ENCODE data around the gene ATRX.
"Not testable (repeated sequence)": the region's sequence is repeated elsewhere in the genome, so short reads cannot be mapped to it uniquely, and the experiment has no call there.

The ATRX gene

DNA sequence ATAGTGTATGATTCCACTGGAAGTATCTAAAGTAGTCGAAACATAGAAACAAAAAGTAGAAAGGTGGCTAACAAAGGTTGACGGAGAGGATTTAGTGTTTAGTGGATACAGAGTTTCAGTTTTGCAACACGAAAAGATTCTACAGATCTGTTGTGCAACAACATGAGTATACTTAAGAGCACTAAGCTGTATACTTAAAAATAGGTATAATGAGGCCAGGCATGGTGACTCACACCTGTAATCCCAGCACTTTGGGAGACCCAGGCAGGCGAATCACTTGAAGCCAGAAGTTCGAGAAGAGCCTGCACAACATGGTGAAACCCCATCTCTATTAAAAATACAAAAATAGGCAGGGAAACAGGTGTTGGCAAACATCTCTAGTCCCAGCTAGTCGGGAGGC, 7.9 kb upstream of the ATRX start:
- no peaks in the 10 kb centered on the region for H3K4me1 ChIP-seq (ENCODE audit: insufficient read depth, insufficient read length)
- no peak for DNase-seq (ENCODE audit: low read depth, low spot score)
- H3K9me3 ChIP-seq (ENCODE audit: insufficient read depth, low read length): no peaks in the 10 kb centered on the region
- TF ChIP-seq YY1 (IDR thresholded peaks at IDR 0.05; ENCODE audit: insufficient read depth, insufficient read length) (no peak), SUZ12 (IDR thresholded peaks at IDR 0.05; ENCODE audit: extremely low read depth, insufficient read depth, insufficient read length) (no peak)
- H3K4me3 ChIP-seq (ENCODE audit: insufficient read length, low read depth): no peak overlapping the region
- no peaks in the 10 kb centered on the region for H3K27me3 ChIP-seq (ENCODE audit: insufficient read depth, insufficient read length)
- H3K9ac ChIP-seq (ENCODE audit: insufficient read length, low read depth): no peak overlapping the region
- H3K36me3 ChIP-seq (ENCODE audit: insufficient read depth, insufficient read length, low read length): no peaks in the 10 kb centered on the region

DNA sequence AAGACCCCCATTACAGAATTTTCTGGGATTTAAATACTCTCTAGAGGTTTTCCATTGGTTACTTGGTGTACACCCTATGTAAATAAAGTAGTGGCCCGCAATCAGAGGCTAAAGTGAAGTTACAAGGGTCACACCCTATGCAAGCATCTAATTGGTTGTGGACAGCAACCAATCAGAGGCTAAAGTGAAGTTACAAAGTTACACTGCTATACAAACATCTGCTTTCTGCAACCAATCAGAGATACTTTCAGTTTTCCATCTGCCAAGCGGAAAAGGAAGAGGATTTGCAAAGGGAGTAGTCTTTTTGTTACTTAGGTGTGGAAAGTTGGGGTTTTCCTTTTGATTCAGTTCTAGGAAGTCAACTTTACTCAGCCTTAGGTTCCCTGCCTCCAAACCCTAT, 2.0 kb upstream of the ATRX start:
- Histone ChIP-seq H3K9ac (ENCODE audit: insufficient read length, low read depth) (no peak overlapping the region), H3K4me3 (ENCODE audit: insufficient read length, low read depth) (no peak overlapping the region), H3K4me1 (ENCODE audit: insufficient read depth, insufficient read length) (no peaks in the 10 kb centered on the region), H3K36me3 (ENCODE audit: insufficient read depth, insufficient read length, low read length) (peaks cover 8% of the 10 kb centered on the region), H3K9me3 (ENCODE audit: insufficient read depth, low read length) (no peaks in the 10 kb centered on the region), H3K27me3 (ENCODE audit: insufficient read depth, insufficient read length) (no peaks in the 10 kb centered on the region)
- DNase-seq (ENCODE audit: low read depth, low spot score): no peak
- TF ChIP-seq YY1 (IDR thresholded peaks at IDR 0.05; ENCODE audit: insufficient read depth, insufficient read length) (no peak), ZNF274 (IDR thresholded peaks at IDR 0.05; ENCODE audit: low read depth, low read length) (no peak), SUZ12 (IDR thresholded peaks at IDR 0.05; ENCODE audit: extremely low read depth, insufficient read depth, insufficient read length) (no peak)

DNA sequence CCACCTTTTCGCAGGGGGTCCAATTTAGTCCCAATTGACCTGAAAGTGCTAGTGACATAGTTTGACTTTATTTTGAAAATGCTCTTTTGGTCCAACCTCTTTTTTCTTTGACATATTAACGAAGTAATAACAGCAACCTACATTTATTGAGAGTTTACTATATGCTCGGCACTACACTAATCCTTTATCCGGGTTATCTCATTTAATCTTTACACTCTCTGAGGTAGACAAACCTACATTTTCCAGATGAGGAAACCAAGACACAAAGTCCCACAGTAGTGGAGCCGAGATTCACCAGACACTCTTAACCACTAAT, 307 bp upstream of the ATRX start:
- TF ChIP-seq ZNF274 (IDR thresholded peaks at IDR 0.05; ENCODE audit: low read depth, low read length): no peak
- no peak for TF ChIP-seq YY1 (IDR thresholded peaks at IDR 0.05; ENCODE audit: insufficient read depth, insufficient read length)
- no peak for TF ChIP-seq SUZ12 (IDR thresholded peaks at IDR 0.05; ENCODE audit: extremely low read depth, insufficient read depth, insufficient read length)
- Histone ChIP-seq H3K9me3 (ENCODE audit: insufficient read depth, low read length) (no peaks in the 10 kb centered on the region), H3K36me3 (ENCODE audit: insufficient read depth, insufficient read length, low read length) (peaks cover 8% of the 10 kb centered on the region), H3K9ac (ENCODE audit: insufficient read length, low read depth) (no peak overlapping the region), H3K27me3 (ENCODE audit: insufficient read depth, insufficient read length) (no peaks in the 10 kb centered on the region), H3K4me1 (ENCODE audit: insufficient read depth, insufficient read length) (no peaks in the 10 kb centered on the region), H3K4me3 (ENCODE audit: insufficient read length, low read depth) (peak overlapping the region; percentile 92)
- no peak for DNase-seq (ENCODE audit: low read depth, low spot score)

DNA sequence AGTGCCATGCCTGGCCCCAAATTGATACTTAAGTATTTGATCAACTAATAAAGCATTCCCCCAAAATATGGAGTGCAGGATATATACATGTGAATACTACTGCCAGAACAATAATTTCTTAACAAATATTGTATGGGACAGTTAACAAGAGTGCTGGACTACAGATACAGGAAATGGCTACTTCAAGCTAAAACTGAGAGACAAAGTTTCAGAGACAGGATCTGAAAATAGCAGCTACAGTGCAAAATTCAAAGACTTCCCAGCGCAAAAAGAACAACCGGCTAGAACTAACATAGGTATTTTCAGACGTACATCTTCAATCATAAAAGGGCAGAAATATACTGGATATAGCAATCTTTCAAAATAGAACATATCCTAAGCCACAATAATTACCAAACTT, 6.3 kb downstream of the ATRX start:
- Histone ChIP-seq H3K27me3 (ENCODE audit: insufficient read depth, insufficient read length) (no peaks in the 10 kb centered on the region), H3K4me3 (ENCODE audit: insufficient read length, low read depth) (no peak overlapping the region)
- no peak for TF ChIP-seq ZNF274 (IDR thresholded peaks at IDR 0.05; ENCODE audit: low read depth, low read length)
- TF ChIP-seq YY1 (IDR thresholded peaks at IDR 0.05; ENCODE audit: insufficient read depth, insufficient read length): no peak
- TF ChIP-seq SUZ12 (IDR thresholded peaks at IDR 0.05; ENCODE audit: extremely low read depth, insufficient read depth, insufficient read length): no peak

DNA sequence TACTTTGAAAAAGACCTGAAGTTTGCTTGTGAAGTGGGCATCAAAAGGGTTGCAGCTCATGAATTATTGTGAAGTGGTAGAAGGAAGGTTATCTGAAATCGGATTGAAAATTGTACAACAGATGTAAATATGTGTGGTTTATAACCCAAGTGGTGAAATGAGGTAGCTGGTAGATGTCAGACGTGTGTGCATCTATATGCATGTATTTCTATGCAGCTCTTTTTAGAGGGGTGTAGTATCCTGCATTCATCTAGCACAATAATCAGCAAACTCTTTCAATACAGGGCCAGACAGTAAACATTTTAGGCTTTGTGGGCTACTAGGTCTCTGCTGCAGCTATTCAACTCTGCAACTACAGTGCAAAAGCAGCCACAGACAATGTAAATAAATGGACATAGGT, 9.4 kb downstream of the ATRX start:
- no peak overlapping the region for H3K9ac ChIP-seq (ENCODE audit: insufficient read length, low read depth)

More for the DNA sequence above, 6.3 kb downstream of the ATRX start:
- H3K9me3 ChIP-seq (ENCODE audit: insufficient read depth, low read length): no peaks in the 10 kb centered on the region
- no peaks in the 10 kb centered on the region for H3K4me1 ChIP-seq (ENCODE audit: insufficient read depth, insufficient read length)
- no peak for DNase-seq (ENCODE audit: low read depth, low spot score)
- no peak overlapping the region for H3K9ac ChIP-seq (ENCODE audit: insufficient read length, low read depth)
- peaks cover 8% of the 10 kb centered on the region for H3K36me3 ChIP-seq (ENCODE audit: insufficient read depth, insufficient read length, low read length)

DNA sequence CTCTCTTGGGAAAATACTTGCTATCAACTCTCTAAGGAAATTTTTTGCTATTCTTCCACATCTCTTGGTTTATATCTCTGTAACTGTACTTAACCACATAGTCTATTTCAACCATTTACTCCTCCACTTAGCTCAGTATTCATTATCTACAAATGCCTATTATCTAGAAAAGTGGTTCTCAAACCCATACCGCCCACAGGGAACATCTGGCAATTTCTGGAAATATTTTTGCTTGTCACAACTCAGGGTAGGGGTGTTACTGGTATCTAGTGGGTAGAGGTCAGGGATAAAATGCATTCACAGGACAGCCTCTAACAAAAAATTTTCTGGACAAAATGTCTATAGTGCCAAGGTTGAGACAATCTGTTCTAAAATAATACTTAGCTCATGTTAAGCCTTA, 14.4 kb downstream of the ATRX start:
- no peak overlapping the region for H3K9ac ChIP-seq (ENCODE audit: insufficient read length, low read depth)
- no peak for DNase-seq (ENCODE audit: low read depth, low spot score)
- H3K4me3 ChIP-seq (ENCODE audit: insufficient read length, low read depth): no peak overlapping the region
- no peaks in the 10 kb centered on the region for H3K27me3 ChIP-seq (ENCODE audit: insufficient read depth, insufficient read length)
- no peaks in the 10 kb centered on the region for H3K4me1 ChIP-seq (ENCODE audit: insufficient read depth, insufficient read length)
- no peaks in the 10 kb centered on the region for H3K36me3 ChIP-seq (ENCODE audit: insufficient read depth, insufficient read length, low read length)
- TF ChIP-seq ZNF274 (IDR thresholded peaks at IDR 0.05; ENCODE audit: low read depth, low read length) (no peak), SUZ12 (IDR thresholded peaks at IDR 0.05; ENCODE audit: extremely low read depth, insufficient read depth, insufficient read length) (no peak), YY1 (IDR thresholded peaks at IDR 0.05; ENCODE audit: insufficient read depth, insufficient read length) (no peak)
- H3K9me3 ChIP-seq (ENCODE audit: insufficient read depth, low read length): peaks cover 22% of the 10 kb centered on the region

More for the DNA sequence above, 9.4 kb downstream of the ATRX start:
- no peak for DNase-seq (ENCODE audit: low read depth, low spot score)
- Histone ChIP-seq H3K27me3 (ENCODE audit: insufficient read depth, insufficient read length) (no peaks in the 10 kb centered on the region), H3K4me1 (ENCODE audit: insufficient read depth, insufficient read length) (no peaks in the 10 kb centered on the region), H3K9me3 (ENCODE audit: insufficient read depth, low read length) (no peaks in the 10 kb centered on the region), H3K4me3 (ENCODE audit: insufficient read length, low read depth) (no peak overlapping the region), H3K36me3 (ENCODE audit: insufficient read depth, insufficient read length, low read length) (no peaks in the 10 kb centered on the region)
- TF ChIP-seq YY1 (IDR thresholded peaks at IDR 0.05; ENCODE audit: insufficient read depth, insufficient read length) (no peak), SUZ12 (IDR thresholded peaks at IDR 0.05; ENCODE audit: extremely low read depth, insufficient read depth, insufficient read length) (no peak), ZNF274 (IDR thresholded peaks at IDR 0.05; ENCODE audit: low read depth, low read length) (no peak)

DNA sequence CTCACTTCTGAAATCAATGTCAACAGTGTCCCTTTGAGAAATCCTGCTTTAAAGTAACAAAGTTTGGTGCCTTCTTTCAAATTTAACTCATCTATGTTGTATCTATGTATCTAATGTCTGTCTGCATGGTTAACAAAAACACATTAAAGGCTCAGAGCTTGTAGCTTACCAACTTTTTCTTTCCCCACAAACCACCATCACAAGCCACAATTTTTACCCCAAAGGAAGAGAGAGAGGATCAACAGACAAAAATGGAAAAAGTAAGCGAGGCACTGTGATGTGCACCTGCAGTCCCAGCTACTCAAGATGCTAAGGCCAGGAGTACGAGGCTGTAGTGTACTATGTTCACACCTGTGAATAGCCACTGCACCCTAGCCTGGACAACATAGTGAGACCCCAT, 17.2 kb downstream of the ATRX start:
- H3K36me3 ChIP-seq (ENCODE audit: insufficient read depth, insufficient read length, low read length): no peaks in the 10 kb centered on the region

DNA sequence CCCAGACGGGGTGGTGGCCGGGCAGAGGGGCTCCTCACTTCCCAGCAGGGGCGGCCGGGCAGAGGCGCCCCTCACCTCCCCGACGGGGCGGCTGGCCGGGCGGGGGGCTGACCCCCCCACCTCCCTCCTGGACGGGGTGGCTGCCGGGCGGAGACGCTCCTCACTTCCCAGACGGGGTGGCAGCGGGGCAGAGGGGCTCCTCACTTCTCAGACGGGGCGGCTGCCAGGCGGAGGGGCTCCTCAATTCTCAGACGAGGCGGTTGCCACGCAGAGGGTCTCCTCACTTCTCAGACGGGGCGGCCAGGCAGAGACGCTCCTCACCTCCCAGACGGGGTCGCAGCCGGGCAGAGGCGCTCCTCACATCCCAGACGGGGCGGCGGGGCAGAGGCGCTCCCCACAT, 19.8 kb downstream of the ATRX start:
- not testable (repeated sequence) for H3K36me3 ChIP-seq (ENCODE audit: insufficient read depth, insufficient read length, low read length); H3K4me1 ChIP-seq (ENCODE audit: insufficient read depth, insufficient read length); H3K4me3 ChIP-seq (ENCODE audit: insufficient read length, low read depth); DNase-seq (ENCODE audit: low read depth, low spot score); H3K27me3 ChIP-seq (ENCODE audit: insufficient read depth, insufficient read length); H3K9ac ChIP-seq (ENCODE audit: insufficient read length, low read depth)
- peaks cover 22% of the 10 kb centered on the region for H3K9me3 ChIP-seq (ENCODE audit: insufficient read depth, low read length)

More for the DNA sequence above, 17.2 kb downstream of the ATRX start:
- Histone ChIP-seq H3K9ac (ENCODE audit: insufficient read length, low read depth) (no peak overlapping the region), H3K4me3 (ENCODE audit: insufficient read length, low read depth) (no peak overlapping the region), H3K9me3 (ENCODE audit: insufficient read depth, low read length) (peaks cover 22% of the 10 kb centered on the region), H3K4me1 (ENCODE audit: insufficient read depth, insufficient read length) (no peaks in the 10 kb centered on the region), H3K27me3 (ENCODE audit: insufficient read depth, insufficient read length) (no peaks in the 10 kb centered on the region)
- TF ChIP-seq SUZ12 (IDR thresholded peaks at IDR 0.05; ENCODE audit: extremely low read depth, insufficient read depth, insufficient read length) (no peak), ZNF274 (IDR thresholded peaks at IDR 0.05; ENCODE audit: low read depth, low read length) (no peak), YY1 (IDR thresholded peaks at IDR 0.05; ENCODE audit: insufficient read depth, insufficient read length) (no peak)
- no peak for DNase-seq (ENCODE audit: low read depth, low spot score)

Data from NT2/D1 (cell line).